BJ (cell line): ENCODE data around the gene HSPBP1. TPM values are rescaled to one million over a fixed set of nuclear protein-coding genes. Genes with fewer than 3 reads are reported as not detected.
"Not testable (repeated sequence)": the region's sequence is repeated elsewhere in the genome, so short reads cannot be mapped to it uniquely, and the experiment has no call there.

Experiments used
- CTCF ChIA-PET: fragments of 350-600 bp; formaldehyde crosslinking; extraction: SDS; loops from one replicate; lab custom pipeline; 2021; ENCODE audit warnings: antibody characterized with exemption, inconsistent platforms; lab: Yijun Ruan, JAX
- POLR2A ChIA-PET: fragments of 300-600 bp; sonication (Branson Sonifier 250); formaldehyde crosslinking; extraction: SDS; loops from one replicate; lab custom pipeline; 2021; ENCODE audit warnings: antibody characterized with exemption; lab: Charles Lee
- DNase-seq: peaks from one replicate; pipeline ENCODE4 v3.0.0-alpha.2; 2011; ENCODE audit warnings: low read depth
- H3K27me3 ChIP-seq: 2 replicates; pipeline ENCODE4 v1.6.0; 2011; ENCODE audit warnings: low read length; ENCODE audit not compliant: control insufficient read depth, insufficient read depth
- H3K36me3 ChIP-seq: 2 replicates; pipeline ENCODE4 v1.5.1; 2011; ENCODE audit warnings: low read length; ENCODE audit not compliant: control insufficient read depth, insufficient read depth
- H3K4me3 ChIP-seq: 2 replicates; pipeline ENCODE4 v1.5.1; 2011; ENCODE audit warnings: low read depth, mild to moderate bottlenecking, control low read depth, low read length
- CTCF ChIP-seq: IDR thresholded peaks from 2 replicates; pipeline ENCODE4 v1.5.1; 2011; ENCODE audit warnings: low read depth, mild to moderate bottlenecking, control low read depth, inconsistent platforms, low read length, moderate library complexity; ENCODE audit not compliant: insufficient read depth
- polyA minus RNA-seq: library from RNA; depleted of rRNA, polyadenylated mRNA; stranded (reverse); fragments of >200 nt; gene quantifications from 2 replicates; pipeline ENCODE4 v1.2.3, GENCODE V29; 2011; rRNA and poly(A)+ RNA removed
- polyA plus RNA-seq: library from polyadenylated mRNA; depleted of rRNA; stranded (reverse); fragments of >200 nt; gene quantifications from 2 replicates; pipeline ENCODE4 v1.2.3, GENCODE V29; 2011; rRNA removed

HSPBP1 gene
- polyA plus RNA-seq (24.4 and 43.8 TPM in 2 replicates), polyA minus RNA-seq (15.7 and 17.5 TPM in 2 replicates)

DNA sequence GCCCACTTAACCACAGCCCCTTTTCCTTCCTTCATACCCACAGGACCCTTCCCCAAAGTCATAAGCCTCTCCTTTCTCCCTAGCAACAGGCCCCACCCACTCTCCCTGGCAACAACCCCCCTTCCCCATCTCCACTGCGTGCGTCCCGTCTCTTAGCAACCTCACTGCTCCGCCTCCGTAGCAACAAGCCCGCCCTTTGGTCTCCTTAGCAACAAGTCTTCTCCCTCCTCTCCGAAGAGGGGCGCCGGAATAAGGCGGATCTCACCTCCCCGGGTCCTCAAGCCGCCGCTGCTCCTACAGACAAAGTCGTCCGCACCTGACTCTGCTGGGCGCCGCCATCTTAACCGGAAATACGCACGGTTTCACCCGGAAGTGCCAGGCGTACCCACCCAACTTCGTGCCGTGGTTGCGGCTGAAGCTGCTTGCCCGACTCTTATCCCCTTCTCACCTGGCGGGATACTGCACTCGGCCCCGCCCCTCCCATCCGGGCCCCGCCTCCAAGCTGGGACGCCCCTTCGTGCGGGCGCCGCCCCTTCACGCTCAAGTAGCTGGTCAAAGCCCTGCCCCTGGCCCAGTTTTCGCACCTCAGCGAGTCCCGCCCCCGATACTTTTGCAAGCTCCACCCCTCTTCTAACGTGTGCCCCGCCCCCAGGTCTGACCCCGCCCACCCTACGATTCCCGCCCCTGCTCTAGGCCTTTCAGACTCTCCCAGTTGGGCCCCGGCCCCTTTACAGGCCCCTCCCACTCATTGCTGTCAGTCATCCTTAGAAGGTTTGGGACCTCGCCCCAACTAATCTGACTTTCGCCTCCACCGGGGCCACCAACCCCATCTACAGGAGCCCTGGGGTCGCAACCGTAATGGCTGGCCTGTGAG is at the start of gene HSPBP1:
Gene HSPBP1, minus strand, starts transcription at position 341 of the 874 bp plus-strand sequence. CDS start 502 bp downstream, outside the sequence.
- CTCF ChIA-PET: interaction anchor here (0.7 to 2.9 kb wide), 4 partner anchors 12 to 138 kb away, joined by 3 to 10 read pairs (median 4); partner anchors contain the start of gene PPP6R1
- Histone ChIP-seq H3K27me3 (no peaks in the 10 kb centered on the region), H3K4me3 (peak within 1 kb of the TSS; percentile 73), H3K36me3 (peaks cover 11% of the 10 kb centered on the region)
- peak; percentile 78 for DNase-seq
- no peak for TF ChIP-seq CTCF
- POLR2A ChIA-PET: interaction anchor here (0.6 to 1.0 kb wide), 3 partner anchors 94 to 319 kb away, joined by 3 to 4 read pairs (median 3); partner anchors contain the start of gene UBE2S

DNA sequence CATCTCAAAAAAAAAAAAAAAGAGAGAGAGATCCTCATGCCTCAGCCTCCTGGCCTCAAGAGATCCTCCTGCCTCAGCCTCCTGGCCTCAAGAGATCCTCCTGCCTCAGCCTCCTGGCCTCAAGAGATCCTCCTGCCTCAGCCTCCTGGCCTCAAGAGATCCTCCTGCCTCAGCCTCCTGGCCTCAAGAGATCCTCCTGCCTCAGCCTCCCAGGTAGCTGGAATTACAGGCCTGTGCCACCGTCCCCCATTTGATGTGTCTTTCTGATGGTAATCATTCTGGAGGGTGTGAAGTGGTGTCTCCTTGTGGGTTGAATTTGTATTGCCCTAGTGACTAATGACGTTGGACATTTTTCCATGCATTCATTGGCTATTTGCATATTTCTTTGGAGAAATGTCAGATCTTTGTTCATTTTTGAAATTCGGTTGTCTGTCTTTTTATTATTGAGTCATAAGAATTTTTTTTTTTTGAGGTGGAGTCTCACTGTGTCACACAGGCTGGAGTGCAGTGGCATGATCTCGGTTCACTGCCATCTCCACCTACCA is 48.9 kb upstream of the HSPBP1 start:
- CTCF ChIA-PET, H3K36me3 ChIP-seq, H3K4me3 ChIP-seq, DNase-seq, POLR2A ChIA-PET, H3K27me3 ChIP-seq: not testable (repeated sequence)

DNA sequence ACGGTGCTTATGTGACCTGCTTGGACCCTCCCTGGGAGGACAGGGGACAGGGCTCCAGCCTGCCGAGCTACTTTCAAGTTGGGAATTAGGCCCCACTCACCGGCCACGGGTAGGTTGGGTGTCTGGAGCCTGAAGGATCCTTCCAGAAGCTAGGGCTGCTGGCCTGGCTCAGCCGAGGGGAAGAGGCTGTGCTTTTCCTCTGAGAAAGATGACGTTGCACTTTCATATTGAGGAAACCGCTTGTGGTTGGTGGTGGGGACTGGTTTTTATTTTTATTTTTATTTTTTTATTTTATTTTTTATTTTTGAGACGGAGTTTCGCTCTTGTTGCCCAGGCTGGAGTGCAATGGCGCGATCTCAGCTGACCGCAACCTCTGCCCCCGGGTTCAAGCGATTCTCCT is 45.3 kb upstream of the HSPBP1 start, which contains the start of gene TMEM150B:
Gene TMEM150B, minus strand, starts transcription at position 170 of the 400 bp plus-strand sequence. CDS start 4,305 bp downstream, outside the sequence.
- H3K4me3 ChIP-seq: no peak within 1 kb of the TSS
- H3K27me3 ChIP-seq: no peaks in the 10 kb centered on the region
- POLR2A ChIA-PET: interaction anchor here (0.6 kb wide), 1 partner anchor 49 kb away, joined by 4 read pairs; no protein-coding TSS in a partner anchor
- DNase-seq: no peak
- H3K36me3 ChIP-seq: no peaks in the 10 kb centered on the region
- TF ChIP-seq CTCF: no peak
- CTCF ChIA-PET: interaction anchor here (1.3 to 1.6 kb wide), 2 partner anchors 15 to 93 kb away, joined by 3 to 5 read pairs; no protein-coding TSS in a partner anchor

DNA sequence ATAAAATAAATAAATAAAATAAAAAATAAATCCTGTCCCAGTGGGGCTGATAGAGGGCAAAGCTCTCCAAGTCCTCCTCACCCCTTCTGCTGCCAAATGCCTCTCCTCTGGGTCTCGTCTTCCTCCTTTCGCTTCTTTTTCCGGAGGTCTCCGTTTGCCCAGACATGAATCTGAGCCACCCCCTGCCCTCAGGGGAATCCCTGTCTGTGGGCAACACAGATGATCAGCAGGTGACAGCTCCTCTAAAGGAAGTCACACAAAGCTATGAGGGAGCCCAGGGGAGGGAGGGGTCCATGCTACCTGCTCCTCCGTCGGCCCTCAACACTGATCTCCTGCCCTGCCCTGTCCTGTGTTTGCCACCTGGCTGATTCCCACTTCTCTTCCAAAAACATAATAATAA is 44.8 kb upstream of the HSPBP1 start:
- CTCF ChIA-PET: interaction anchor here (1.3 to 1.6 kb wide), 2 partner anchors 16 to 94 kb away, joined by 3 to 5 read pairs; no protein-coding TSS in a partner anchor

More for the DNA sequence above, 44.8 kb upstream of the HSPBP1 start:
- no peaks in the 10 kb centered on the region for H3K27me3 ChIP-seq
- no peak for DNase-seq
- no peak overlapping the region for H3K4me3 ChIP-seq
- POLR2A ChIA-PET: interaction anchor here (0.6 kb wide), 1 partner anchor 49 kb away, joined by 4 read pairs; no protein-coding TSS in a partner anchor
- H3K36me3 ChIP-seq: no peaks in the 10 kb centered on the region
- no peak for TF ChIP-seq CTCF
